ENCODE data around the gene GTPBP1. TPM values are rescaled to one million over a fixed set of nuclear protein-coding genes. Genes with fewer than 3 reads are reported as not detected.

GTPBP1 gene
- total and polyA plus RNA-seq, 2 donors (not counting 1 experiment from before 2014, with no cell fraction given), result 77.8 to 174 TPM

DNA sequence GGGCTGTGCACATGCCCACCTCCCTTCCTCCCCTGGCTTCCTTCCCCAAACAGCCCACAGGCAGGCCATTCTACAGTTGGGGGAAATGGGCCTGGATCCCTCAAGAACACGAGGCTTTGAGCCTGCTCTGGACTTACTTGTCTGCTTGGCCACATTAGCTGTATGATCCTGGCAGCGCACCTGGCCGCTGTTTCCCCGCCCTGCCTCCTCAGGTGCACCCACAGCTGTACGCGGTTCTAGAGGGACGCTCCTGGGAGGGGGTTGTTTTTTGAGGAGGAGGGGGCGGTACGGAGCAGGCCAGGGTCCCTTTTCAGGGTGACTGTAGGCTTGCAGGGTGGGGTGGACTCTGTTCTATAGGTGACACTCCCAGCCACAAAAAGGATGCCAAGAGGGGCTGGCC, 61.6 kb downstream of the GTPBP1 start:
- H3K4me1 Mint-ChIP-seq, result peaks cover 6% of the 10 kb centered on the region
- no peak overlapping the region for H3K9ac ChIP-seq (ENCODE audit: low read length)
- H3K9me3 Mint-ChIP-seq (ENCODE audit: insufficient read depth), result no peaks in the 10 kb centered on the region
- H3K4me1 ChIP-seq (ENCODE audit: control insufficient read depth in 2 of 2, insufficient read depth in 2 of 2, low read length in 2 of 2), result no peaks in the 10 kb centered on the region
- H4K20me1 ChIP-seq (ENCODE audit: control insufficient read depth, insufficient read depth, low read length, poor library complexity, severe bottlenecking), result no peaks in the 10 kb centered on the region
- H3K4me3 ChIP-seq (ENCODE audit: control extremely low read depth in 1 of 5, extremely low read depth in 1 of 5, insufficient read depth in 1 of 5, low read depth in 2 of 5, low read length in 4 of 5), result no peak overlapping the region
- intact Hi-C loops (cut with micrococcal nuclease), result no loop called here
- 81% methylated on average over 9 of the region's 9 CpGs for WGBS (ENCODE audit: insufficient coverage)
- no peak overlapping the region for H2AFZ ChIP-seq (ENCODE audit: insufficient read depth, low read depth, low read length, poor library complexity, severe bottlenecking)
- no peak overlapping the region for H3K4me2 ChIP-seq (replicated peaks; ENCODE audit: low read depth, low read length, poor library complexity, severe bottlenecking)
- H3K36me3 ChIP-seq (replicated peaks in 1 of 2; ENCODE audit: control extremely low read depth in 1 of 2, control insufficient read depth in 1 of 2, extremely low read depth in 1 of 2, insufficient read depth in 2 of 2, low read length in 1 of 2), result no peaks in the 10 kb centered on the region
- H3K27ac ChIP-seq (ENCODE audit: low read length in 2 of 2), result no peak overlapping the region
- no peaks in the 10 kb centered on the region for H3K27me3 Mint-ChIP-seq
- no peaks in the 10 kb centered on the region for H3K27me3 ChIP-seq (replicated peaks in 1 of 4; ENCODE audit: control extremely low read depth in 1 of 4, control insufficient read depth in 3 of 4, insufficient read depth in 4 of 4, low read length in 3 of 4)
- H3K9me3 ChIP-seq (ENCODE audit: control extremely low read depth in 1 of 3, control insufficient read depth in 2 of 3, insufficient read depth in 1 of 3, low read length in 2 of 3), result no peaks in the 10 kb centered on the region
- POLR2A ChIA-PET, result interaction anchor here (0.7 kb wide), 2 partner anchors 11 to 104 kb away, joined by 5 to 6 read pairs; no protein-coding TSS in a partner anchor
- DNase-seq (no peak), ATAC-seq (ENCODE audit: low read depth) (no peak)
- no peaks in the 10 kb centered on the region for H3K79me2 ChIP-seq (ENCODE audit: control insufficient read depth, insufficient read depth, low read length)
- H3K27ac Mint-ChIP-seq, result no peak overlapping the region
- no peak overlapping the region for H3K4me3 Mint-ChIP-seq
- CTCF ChIA-PET, result interaction anchor here (0.7 to 7.0 kb wide), 7 partner anchors 8 to 950 kb away, joined by 3 to 81 read pairs (median 4); no protein-coding TSS in a partner anchor
- no peak for TF ChIP-seq EZH2 (IDR thresholded peaks at IDR 0.05; ENCODE audit: borderline replicate concordance, insufficient read depth, low read depth, low read length, poor library complexity, severe bottlenecking)
- TF ChIP-seq, protein P1, sequence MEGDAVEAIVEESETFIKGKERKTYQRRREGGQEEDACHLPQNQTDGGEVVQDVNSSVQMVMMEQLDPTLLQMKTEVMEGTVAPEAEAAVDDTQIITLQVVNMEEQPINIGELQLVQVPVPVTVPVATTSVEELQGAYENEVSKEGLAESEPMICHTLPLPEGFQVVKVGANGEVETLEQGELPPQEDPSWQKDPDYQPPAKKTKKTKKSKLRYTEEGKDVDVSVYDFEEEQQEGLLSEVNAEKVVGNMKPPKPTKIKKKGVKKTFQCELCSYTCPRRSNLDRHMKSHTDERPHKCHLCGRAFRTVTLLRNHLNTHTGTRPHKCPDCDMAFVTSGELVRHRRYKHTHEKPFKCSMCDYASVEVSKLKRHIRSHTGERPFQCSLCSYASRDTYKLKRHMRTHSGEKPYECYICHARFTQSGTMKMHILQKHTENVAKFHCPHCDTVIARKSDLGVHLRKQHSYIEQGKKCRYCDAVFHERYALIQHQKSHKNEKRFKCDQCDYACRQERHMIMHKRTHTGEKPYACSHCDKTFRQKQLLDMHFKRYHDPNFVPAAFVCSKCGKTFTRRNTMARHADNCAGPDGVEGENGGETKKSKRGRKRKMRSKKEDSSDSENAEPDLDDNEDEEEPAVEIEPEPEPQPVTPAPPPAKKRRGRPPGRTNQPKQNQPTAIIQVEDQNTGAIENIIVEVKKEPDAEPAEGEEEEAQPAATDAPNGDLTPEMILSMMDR (IDR thresholded peaks at IDR 0.05), result no peak

DNA sequence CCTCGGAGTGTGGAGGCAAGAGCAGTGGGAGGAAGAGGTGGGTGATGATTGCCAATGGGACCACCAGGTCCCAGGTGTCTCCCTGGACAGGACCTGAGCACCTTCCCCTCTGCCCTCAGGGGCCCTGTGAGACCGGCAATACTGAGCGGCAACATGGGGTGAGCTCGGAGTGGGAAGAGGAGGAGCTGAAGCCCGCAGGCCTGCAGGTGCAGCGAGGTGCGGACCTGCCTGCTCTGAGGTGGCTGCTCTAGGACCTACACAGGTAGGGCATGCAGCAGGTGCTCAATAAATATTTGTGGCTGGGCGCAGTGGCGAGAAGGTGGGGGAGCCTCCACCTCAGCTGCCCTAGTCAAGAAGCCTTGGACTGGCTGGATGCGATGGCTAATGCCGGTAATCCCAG, 62.3 kb downstream of the GTPBP1 start:
- intact Hi-C loops (cut with micrococcal nuclease), result no loop called here
- H3K4me2 ChIP-seq (replicated peaks; ENCODE audit: low read depth, low read length, poor library complexity, severe bottlenecking), result no peak overlapping the region
- no peaks in the 10 kb centered on the region for H3K27me3 ChIP-seq (replicated peaks in 1 of 4; ENCODE audit: control extremely low read depth in 1 of 4, control insufficient read depth in 3 of 4, insufficient read depth in 4 of 4, low read length in 3 of 4)
- no peak for ATAC-seq (ENCODE audit: low read depth)
- no peaks in the 10 kb centered on the region for H3K79me2 ChIP-seq (ENCODE audit: control insufficient read depth, insufficient read depth, low read length)
- no peak overlapping the region for H3K4me3 Mint-ChIP-seq
- H3K4me3 ChIP-seq (ENCODE audit: control extremely low read depth in 1 of 5, extremely low read depth in 1 of 5, insufficient read depth in 1 of 5, low read depth in 2 of 5, low read length in 4 of 5), result no peak overlapping the region
- H2AFZ ChIP-seq (ENCODE audit: insufficient read depth, low read depth, low read length, poor library complexity, severe bottlenecking), result no peak overlapping the region
- no peaks in the 10 kb centered on the region for H3K4me1 ChIP-seq (ENCODE audit: control insufficient read depth in 2 of 2, insufficient read depth in 2 of 2, low read length in 2 of 2)
- 98% methylated on average over 11 of the region's 11 CpGs for WGBS (ENCODE audit: insufficient coverage)
- no peak overlapping the region for H3K27ac ChIP-seq (ENCODE audit: low read length in 2 of 2)
- POLR2A ChIA-PET, result no interaction called here
- no peak for DNase-seq
- H4K20me1 ChIP-seq (ENCODE audit: control insufficient read depth, insufficient read depth, low read length, poor library complexity, severe bottlenecking), result no peaks in the 10 kb centered on the region
- H3K9me3 ChIP-seq (ENCODE audit: control extremely low read depth in 1 of 3, control insufficient read depth in 2 of 3, insufficient read depth in 1 of 3, low read length in 2 of 3), result no peaks in the 10 kb centered on the region
- CTCF ChIA-PET, result interaction anchor here (1.0 to 7.0 kb wide), 8 partner anchors 9 to 543 kb away, joined by 3 to 81 read pairs (median 6); partner anchors contain the start of gene NPTXR
- TF ChIP-seq, protein P1 (IDR thresholded peaks at IDR 0.05), result no peak
- no peak for TF ChIP-seq EZH2 (IDR thresholded peaks at IDR 0.05; ENCODE audit: borderline replicate concordance, insufficient read depth, low read depth, low read length, poor library complexity, severe bottlenecking)
- H3K4me1 Mint-ChIP-seq, result peaks cover 6% of the 10 kb centered on the region
- no peak overlapping the region for H3K27ac Mint-ChIP-seq
- no peaks in the 10 kb centered on the region for H3K27me3 Mint-ChIP-seq
- no peaks in the 10 kb centered on the region for H3K36me3 ChIP-seq (replicated peaks in 1 of 2; ENCODE audit: control extremely low read depth in 1 of 2, control insufficient read depth in 1 of 2, extremely low read depth in 1 of 2, insufficient read depth in 2 of 2, low read length in 1 of 2)
- H3K9me3 Mint-ChIP-seq (ENCODE audit: insufficient read depth), result no peaks in the 10 kb centered on the region
- no peak overlapping the region for H3K9ac ChIP-seq (ENCODE audit: low read length)
